ENCODE measurements around the gene EPB41L5. TPM values are rescaled to one million over a fixed set of nuclear protein-coding genes. Genes with fewer than 3 reads are reported as not detected.

The EPB41L5 gene
- total and polyA plus RNA-seq, 10 of the 15 experiments (the other 5 are each of a cell fraction or from before 2014, with no cell fraction given), result 2.1 to 20.4 (median 8.2) TPM

DNA sequence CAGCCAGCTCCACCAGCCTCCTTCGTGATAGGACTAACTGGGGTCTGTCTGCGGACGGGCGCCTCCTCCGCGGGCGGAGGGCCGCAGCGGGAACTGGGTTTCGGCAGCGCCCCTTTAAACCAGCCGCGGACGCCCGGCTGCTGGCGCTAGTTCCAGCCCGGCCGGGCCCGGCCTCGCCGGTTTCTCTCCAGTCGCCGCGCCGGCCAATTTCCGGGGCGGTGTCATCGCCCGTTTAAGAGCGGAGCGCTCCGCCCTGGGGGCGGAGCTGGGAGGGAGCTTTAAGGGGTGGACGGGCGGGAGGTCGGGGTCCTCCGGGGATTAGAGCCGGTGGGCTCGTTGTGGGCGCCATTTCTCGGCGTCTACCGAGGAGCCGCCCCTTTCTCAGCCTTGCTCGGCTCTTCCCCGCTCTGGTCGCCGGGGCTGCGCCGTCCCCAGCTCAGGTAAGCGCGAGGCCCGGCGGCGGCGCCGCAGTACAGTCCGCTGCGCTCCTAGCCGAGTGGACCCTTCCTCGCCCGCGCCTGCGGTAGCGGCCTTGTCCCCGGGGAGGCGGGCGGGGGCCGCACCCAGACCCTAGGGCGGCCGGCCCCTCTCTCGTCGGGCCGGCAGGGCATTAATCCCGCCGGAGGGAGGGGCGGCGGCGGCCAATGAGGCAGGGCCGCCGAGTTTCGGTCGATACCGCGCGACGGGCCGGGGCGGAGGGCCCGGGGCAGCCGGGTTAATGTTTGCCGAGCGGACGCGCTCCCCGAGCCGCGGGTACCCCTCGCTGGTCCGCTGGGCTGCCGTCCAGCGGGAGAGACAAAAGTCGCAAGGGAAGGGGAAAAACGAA, at the start of gene EPB41L5 (continued):
- TF ChIP-seq, protein P1, sequence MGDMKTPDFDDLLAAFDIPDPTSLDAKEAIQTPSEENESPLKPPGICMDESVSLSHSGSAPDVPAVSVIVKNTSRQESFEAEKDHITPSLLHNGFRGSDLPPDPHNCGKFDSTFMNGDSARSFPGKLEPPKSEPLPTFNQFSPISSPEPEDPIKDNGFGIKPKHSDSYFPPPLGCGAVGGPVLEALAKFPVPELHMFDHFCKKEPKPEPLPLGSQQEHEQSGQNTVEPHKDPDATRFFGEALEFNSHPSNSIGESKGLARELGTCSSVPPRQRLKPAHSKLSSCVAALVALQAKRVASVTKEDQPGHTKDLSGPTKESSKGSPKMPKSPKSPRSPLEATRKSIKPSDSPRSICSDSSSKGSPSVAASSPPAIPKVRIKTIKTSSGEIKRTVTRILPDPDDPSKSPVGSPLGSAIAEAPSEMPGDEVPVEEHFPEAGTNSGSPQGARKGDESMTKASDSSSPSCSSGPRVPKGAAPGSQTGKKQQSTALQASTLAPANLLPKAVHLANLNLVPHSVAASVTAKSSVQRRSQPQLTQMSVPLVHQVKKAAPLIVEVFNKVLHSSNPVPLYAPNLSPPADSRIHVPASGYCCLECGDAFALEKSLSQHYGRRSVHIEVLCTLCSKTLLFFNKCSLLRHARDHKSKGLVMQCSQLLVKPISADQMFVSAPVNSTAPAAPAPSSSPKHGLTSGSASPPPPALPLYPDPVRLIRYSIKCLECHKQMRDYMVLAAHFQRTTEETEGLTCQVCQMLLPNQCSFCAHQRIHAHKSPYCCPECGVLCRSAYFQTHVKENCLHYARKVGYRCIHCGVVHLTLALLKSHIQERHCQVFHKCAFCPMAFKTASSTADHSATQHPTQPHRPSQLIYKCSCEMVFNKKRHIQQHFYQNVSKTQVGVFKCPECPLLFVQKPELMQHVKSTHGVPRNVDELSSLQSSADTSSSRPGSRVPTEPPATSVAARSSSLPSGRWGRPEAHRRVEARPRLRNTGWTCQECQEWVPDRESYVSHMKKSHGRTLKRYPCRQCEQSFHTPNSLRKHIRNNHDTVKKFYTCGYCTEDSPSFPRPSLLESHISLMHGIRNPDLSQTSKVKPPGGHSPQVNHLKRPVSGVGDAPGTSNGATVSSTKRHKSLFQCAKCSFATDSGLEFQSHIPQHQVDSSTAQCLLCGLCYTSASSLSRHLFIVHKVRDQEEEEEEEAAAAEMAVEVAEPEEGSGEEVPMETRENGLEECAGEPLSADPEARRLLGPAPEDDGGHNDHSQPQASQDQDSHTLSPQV (IDR thresholded peaks at IDR 0.05), result no peak
- TF ChIP-seq NFIC (IDR thresholded peaks at IDR 0.05; ENCODE audit: low read depth, low read length), result no peak
- 0 out of 2 replicates have a peak, but pooled peaks have one; percentile 28 for TF ChIP-seq RCOR1 (conservative IDR thresholded peaks at IDR 0.05; ENCODE audit: low read depth, low read length)
- 0 out of 2 replicates have a peak, but pooled peaks have one; percentile 21 for TF ChIP-seq TBL1XR1 (IDR thresholded peaks at IDR 0.05; ENCODE audit: low read depth, low read length)
- TF ChIP-seq BACH1 (IDR thresholded peaks at IDR 0.05; ENCODE audit: borderline replicate concordance), result peak; percentile 39; the same call in 1 of the 2 replicates
- no peak for TF ChIP-seq SMAD5 (IDR thresholded peaks at IDR 0.05; ENCODE audit: low read depth)
- TF ChIP-seq, protein P2, sequence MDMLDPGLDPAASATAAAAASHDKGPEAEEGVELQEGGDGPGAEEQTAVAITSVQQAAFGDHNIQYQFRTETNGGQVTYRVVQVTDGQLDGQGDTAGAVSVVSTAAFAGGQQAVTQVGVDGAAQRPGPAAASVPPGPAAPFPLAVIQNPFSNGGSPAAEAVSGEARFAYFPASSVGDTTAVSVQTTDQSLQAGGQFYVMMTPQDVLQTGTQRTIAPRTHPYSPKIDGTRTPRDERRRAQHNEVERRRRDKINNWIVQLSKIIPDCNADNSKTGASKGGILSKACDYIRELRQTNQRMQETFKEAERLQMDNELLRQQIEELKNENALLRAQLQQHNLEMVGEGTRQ (IDR thresholded peaks at IDR 0.05; ENCODE audit: borderline replicate concordance, low read depth, low read length), result no peak
- no peak for TF ChIP-seq ATF3 (IDR thresholded peaks at IDR 0.05; ENCODE audit: borderline replicate concordance, extremely low read depth, low read depth, low read length)
- 0 out of 2 replicates have a peak, but pooled peaks have one; percentile 12 for TF ChIP-seq HDAC2 (IDR thresholded peaks at IDR 0.05)
- TF ChIP-seq CBFB (IDR thresholded peaks at IDR 0.05; ENCODE audit: low read depth), result no peak
- TF ChIP-seq HDGF (IDR thresholded peaks at IDR 0.05), result no peak
- peak; percentile 52; the same call in 1 of the 2 replicates for TF ChIP-seq YY1 (IDR thresholded peaks at IDR 0.05; ENCODE audit: low read depth, low read length)
- TF ChIP-seq ZSCAN29 (IDR thresholded peaks at IDR 0.05), result no peak
- no peak for TF ChIP-seq CHD1 (IDR thresholded peaks at IDR 0.05; ENCODE audit: low read depth, low read length)
- peak; percentile 77 for TF ChIP-seq IKZF1 (conservative IDR thresholded peaks at IDR 0.05)
- no peak for TF ChIP-seq STAT3 (IDR thresholded peaks at IDR 0.05; ENCODE audit: low read depth, low read length)
- peak; percentile 94; the same call in 1 of the 2 replicates for TF ChIP-seq NKRF (conservative IDR thresholded peaks at IDR 0.05)
- TF ChIP-seq, protein P3, sequence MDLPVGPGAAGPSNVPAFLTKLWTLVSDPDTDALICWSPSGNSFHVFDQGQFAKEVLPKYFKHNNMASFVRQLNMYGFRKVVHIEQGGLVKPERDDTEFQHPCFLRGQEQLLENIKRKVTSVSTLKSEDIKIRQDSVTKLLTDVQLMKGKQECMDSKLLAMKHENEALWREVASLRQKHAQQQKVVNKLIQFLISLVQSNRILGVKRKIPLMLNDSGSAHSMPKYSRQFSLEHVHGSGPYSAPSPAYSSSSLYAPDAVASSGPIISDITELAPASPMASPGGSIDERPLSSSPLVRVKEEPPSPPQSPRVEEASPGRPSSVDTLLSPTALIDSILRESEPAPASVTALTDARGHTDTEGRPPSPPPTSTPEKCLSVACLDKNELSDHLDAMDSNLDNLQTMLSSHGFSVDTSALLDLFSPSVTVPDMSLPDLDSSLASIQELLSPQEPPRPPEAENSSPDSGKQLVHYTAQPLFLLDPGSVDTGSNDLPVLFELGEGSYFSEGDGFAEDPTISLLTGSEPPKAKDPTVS (IDR thresholded peaks at IDR 0.05; ENCODE audit: low read depth, low read length), result no peak
- TF ChIP-seq POLR2AphosphoS2 (IDR thresholded peaks at IDR 0.05; ENCODE audit: low read depth, low read length), result no peak
- no peak for TF ChIP-seq SPI1 (IDR thresholded peaks at IDR 0.05; ENCODE audit: borderline replicate concordance, insufficient read depth, low read depth, low read length)
- TF ChIP-seq KAT2A (conservative IDR thresholded peaks at IDR 0.05; ENCODE audit: control insufficient read depth, low read depth, low read length), result no peak

Measured in GM12878 (cell line).